ENCODE measurements around the gene NUP188.

NUP188 gene

GRCh38 chr9:128947527-128948301, at the start of gene NUP188, which contains the start of gene DOLK:
Gene NUP188 (plus strand): TSS chr9:128947699. CDS start chr9:128947720, 21 bp downstream.
Gene DOLK (minus strand): TSS chr9:128947603. CDS start chr9:128947303, 300 bp downstream.
- peak; percentile 98 to 100 for DNase-seq

DNA sequence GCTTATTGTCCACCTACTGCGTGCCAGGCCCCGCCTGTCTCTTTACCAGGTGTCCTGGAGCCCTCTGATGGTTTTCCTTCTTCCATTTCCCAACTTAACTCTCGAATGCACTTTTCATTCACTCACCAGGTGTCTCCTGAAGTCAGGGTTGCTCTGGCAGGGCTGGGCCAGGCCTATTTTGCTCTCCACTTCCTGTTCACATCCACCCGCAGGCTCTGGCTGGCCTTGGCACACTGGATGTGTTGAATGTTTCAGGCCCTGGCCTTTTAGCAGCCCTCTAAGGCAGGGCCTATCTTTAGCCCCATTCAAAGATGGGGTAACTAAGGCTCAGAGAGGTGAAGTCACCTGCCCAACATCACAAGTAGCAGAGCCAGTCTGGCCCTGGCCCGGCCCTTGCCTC, 49.1 kb upstream of the NUP188 start:
- no peak for DNase-seq

- no peak for DNase-seq
Observed at GRCh38 chr9:128898845-128899565, 48.5 kb upstream of the NUP188 start.

- peak in 1 of 2 donors; percentile 43 for DNase-seq
Observed at GRCh38 chr9:128899566-128900322, 47.8 kb upstream of the NUP188 start.

DNA sequence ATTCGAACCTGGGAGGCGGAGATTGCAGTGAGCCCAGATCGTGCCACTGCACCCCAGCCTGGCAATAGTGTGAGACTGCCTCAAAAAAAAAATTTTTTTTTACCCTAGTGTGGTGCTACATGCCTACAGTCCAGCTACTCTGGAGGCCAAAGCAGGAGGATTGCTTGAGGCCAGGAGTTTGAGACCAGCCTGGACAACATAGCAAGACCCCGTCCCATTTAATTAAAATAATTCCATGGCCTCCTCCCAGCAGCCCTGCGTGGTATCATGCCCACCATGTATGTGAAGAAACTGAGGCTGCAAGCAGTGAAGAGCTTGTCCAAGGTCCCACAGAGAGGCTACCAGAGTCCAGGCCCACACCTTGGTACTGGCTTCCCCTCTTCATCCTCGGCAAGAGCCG, 46.1 kb upstream of the NUP188 start:
- no peak for DNase-seq

DNA sequence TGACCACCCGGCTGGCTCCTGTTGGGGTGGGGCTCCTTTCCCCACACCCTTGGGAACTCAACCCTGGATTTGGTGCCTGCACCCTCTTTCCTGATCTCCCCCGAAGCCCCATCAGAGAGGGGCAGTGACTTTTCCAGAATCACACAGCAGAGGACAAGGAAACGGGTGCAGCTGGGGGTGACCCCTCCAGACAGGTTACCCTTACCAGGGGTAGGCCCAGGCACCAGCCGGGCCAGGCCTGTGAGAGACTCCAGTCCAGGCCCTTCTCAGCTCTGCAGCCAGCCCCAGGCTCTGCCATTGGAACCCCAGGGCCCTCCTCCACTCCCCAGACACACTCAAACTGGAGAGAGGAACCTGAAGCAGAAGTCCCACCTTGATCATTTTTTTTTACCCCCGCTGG, 45.7 kb upstream of the NUP188 start:
- DNase-seq: no peak

GRCh38 chr9:128902351-128903078, 45.0 kb upstream of the NUP188 start:
- no peak for DNase-seq

GRCh38 chr9:128903079-128903461, 44.4 kb upstream of the NUP188 start:
- no peak for DNase-seq

DNA sequence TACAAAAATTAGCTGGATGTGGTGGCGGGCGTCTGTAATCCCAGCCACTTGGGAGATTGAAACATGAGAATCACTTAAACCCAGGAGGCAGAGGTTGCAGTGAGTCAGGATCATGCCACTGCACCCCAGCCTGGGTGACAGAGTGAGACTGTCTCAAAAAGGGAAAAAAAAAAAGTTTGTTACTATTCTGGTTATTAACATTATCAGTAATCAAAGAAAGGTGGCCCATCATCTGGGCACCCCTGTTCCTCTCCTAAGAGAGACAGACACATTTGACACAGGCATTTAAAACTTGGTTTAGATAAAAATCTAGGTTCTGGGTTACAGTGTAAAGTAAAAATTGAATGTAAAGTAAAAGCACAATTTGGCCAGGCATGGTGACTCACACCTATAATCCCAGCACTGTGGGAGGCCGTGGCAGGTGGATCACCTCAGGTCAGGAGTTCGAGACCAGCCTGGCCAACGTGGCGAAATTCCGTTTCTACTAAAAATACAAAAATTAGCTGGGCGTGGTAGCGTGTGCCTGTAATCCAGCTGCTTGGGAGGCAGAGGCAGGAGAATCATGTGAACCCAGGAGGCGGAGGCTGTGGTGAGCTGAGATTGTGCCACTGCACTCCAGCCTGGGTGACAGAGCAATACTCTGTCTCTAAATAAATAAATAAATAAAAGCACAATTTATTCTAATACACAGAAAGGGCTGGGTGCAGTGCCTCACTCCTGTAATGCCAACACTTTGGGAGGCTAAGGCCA, 43.5 kb upstream of the NUP188 start:
- DNase-seq: no peak

- DNase-seq: no peak
Observed at GRCh38 chr9:128905964-128906363, 41.5 kb upstream of the NUP188 start.

DNA sequence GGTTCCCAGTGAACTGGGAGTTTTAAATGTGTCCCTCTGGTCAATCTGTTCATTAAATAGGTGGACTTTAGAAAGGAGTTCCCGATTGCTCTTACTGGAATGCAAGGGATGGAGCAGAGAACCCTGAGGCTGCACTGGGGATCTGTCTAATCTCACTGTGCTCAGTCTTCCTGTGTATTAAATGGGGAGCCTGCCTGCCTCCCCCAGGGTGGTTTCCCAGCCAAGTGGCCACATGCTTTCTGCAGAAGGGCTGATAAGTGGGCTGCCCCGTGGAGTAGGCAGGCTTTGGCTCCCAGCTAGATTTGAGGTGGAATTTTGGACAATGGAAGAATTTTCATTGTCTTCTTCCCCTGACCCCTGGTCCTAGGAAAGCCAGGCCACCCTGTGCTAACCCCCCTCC, 40.8 kb upstream of the NUP188 start:
- DNase-seq: no peak

GRCh38 chr9:128908372-128908771, 39.1 kb upstream of the NUP188 start:
- DNase-seq: no peak

DNA sequence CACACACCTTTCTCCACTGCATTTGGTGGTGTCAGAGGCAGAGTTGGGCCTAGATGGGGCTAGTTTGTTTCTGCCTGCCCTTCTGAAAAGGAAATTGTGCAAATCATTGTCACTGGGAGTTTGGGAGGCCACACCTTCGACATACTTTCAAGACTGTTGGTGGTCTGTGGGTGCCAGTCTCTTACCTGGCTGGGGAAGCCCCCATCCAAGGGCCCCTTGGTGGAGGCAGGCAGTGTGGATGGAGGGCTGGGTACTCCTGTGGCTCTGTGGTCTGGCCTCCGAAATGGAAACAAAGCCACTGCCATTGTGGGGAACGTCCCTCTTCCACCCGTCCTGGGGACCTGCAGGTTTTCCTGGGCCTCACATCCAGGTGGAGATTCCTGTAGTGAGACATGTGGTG, 37.6 kb upstream of the NUP188 start:
- DNase-seq: no peak

DNA sequence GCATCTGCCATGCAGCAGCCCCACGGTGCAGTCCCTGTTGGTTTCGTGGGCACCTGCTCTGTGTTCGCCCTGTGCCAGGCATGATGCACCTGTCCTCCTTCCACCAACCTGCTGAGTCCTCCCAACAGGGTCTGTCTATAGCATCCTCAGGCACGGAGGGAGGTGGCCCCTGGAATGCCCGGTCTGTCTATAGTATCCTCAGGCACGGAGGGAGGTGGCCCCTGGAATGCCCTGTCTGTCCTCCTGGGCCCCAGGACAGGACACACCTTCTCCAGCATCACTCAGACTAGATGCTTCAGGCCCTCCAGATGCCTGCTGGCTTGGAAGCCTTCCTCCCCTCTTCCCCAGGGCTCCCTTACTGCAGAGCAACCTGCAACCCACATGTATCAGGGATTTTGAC, 36.6 kb upstream of the NUP188 start:
- DNase-seq: no peak

GRCh38 chr9:128911529-128912035, 35.9 kb upstream of the NUP188 start:
- DNase-seq: peak in 1 of 2 donors; percentile 52

DNA sequence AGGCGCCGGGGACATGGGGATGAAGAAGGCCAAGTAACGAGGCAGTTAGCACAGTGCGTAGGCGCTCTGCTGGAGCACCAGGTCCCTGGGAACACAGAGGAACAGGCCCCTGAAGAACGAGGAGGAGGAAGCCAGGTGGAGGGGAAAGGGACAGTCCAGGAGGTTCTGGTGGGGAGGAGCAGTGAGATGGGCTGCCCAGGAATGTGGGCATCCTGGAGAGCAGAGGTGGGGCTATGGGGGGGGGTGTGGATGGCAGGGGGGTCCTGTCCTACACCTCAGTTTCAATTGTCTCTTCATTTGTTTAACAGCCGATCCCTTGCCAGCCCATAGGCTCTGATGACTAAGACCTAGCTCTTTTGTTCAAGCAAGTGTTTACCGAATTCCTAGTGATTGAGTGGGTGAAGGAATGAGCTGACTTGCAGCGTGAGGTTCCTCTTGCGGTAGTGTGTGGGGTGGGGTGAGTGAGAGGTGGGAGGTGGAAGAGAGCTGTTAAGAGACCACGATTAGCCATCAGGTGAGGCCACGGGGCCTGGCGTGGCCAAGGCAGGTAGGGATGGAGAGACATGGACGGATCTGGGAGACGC, 35.1 kb upstream of the NUP188 start:
- peak; percentile 40 to 80 for DNase-seq

- DNase-seq: no peak
Observed at GRCh38 chr9:128913048-128913900, 34.2 kb upstream of the NUP188 start.

- no peak for DNase-seq
Observed at GRCh38 chr9:128913995-128914772, 33.3 kb upstream of the NUP188 start.

DNA sequence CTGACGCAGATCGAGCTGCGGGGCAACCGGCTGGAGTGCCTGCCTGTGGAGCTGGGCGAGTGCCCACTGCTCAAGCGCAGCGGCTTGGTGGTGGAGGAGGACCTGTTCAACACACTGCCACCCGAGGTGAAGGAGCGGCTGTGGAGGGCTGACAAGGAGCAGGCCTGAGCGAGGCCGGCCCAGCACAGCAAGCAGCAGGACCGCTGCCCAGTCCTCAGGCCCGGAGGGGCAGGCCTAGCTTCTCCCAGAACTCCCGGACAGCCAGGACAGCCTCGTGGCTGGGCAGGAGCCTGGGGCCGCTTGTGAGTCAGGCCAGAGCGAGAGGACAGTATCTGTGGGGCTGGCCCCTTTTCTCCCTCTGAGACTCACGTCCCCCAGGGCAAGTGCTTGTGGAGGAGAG, 31.3 kb upstream of the NUP188 start:
- DNase-seq: no peak

GRCh38 chr9:128916745-128917144, 30.8 kb upstream of the NUP188 start:
- DNase-seq: no peak

Data from inflammatory macrophage treated with lipopolysaccharide for 1 hour (primary cell).